Common myeloid progenitor, CD34-positive (primary cell): ENCODE results near the gene CEBPA.
"Not testable (repeated sequence)": the region's sequence is repeated elsewhere in the genome, so short reads cannot be mapped to it uniquely, and the experiment has no call there.

Experiments
- CTCF ChIA-PET: fragments of 350-600 bp; sonication (Branson Sonifier 250); formaldehyde crosslinking; loops from one replicate; lab custom pipeline; 2021; ENCODE audit warnings: antibody characterized with exemption; lab: Charles Lee
- POLR2A ChIA-PET: fragments of 350-600 bp; sonication (Branson Sonifier 250); formaldehyde crosslinking; loops from one replicate; lab custom pipeline; 2021; ENCODE audit warnings: antibody characterized with exemption; lab: Charles Lee
- DNase-seq, 3 donors: peaks; one replicate each; pipeline versions ENCODE4 v3.0.0 to v3.0.0-alpha.2; 2013
- H3K27ac ChIP-seq, 2 experiments: 1 replicate in 1 of 2; 2 replicates in 1 of 2; pipeline ENCODE4 v1.7.0; 2013; ENCODE audit warnings: inconsistent platforms in 2 of 2, low read length in 2 of 2, mild to moderate bottlenecking in 2 of 2, low read depth in 1 of 2, moderate library complexity in 1 of 2; ENCODE audit not compliant: severe bottlenecking in 2 of 2, insufficient read depth in 1 of 2, poor library complexity in 1 of 2
- H3K27me3 ChIP-seq, 5 experiments: replicated peaks in 2 of 5; 1 replicate in 3 of 5; 2 replicates in 2 of 5; pipeline versions ENCODE4 v1.6.1 to v1.7.0; 2013; ENCODE audit warnings: low read length in 4 of 5, mild to moderate bottlenecking in 2 of 5, moderate library complexity in 2 of 5, inconsistent platforms in 1 of 5; ENCODE audit not compliant: insufficient read depth in 5 of 5, control insufficient read depth in 4 of 5
- H3K36me3 ChIP-seq, 4 experiments: 1 replicate in 2 of 4; 2 replicates in 2 of 4; pipeline versions ENCODE4 v1.6.1 to v1.7.0; 2013; ENCODE audit warnings: low read length in 3 of 4, control low read depth in 1 of 4, mild to moderate bottlenecking in 1 of 4; ENCODE audit not compliant: control insufficient read depth in 4 of 4, insufficient read depth in 4 of 4
- H3K4me1 ChIP-seq, 4 experiments: 1 replicate in 3 of 4; 2 replicates in 1 of 4; pipeline versions ENCODE4 v1.6.1 to v1.7.1; 2013; ENCODE audit warnings: low read length in 3 of 4, mild to moderate bottlenecking in 3 of 4, control low read depth in 1 of 4, inconsistent platforms in 1 of 4, moderate library complexity in 1 of 4; ENCODE audit not compliant: control insufficient read depth in 4 of 4, insufficient read depth in 4 of 4; ENCODE audit errors: control extremely low read depth in 1 of 4
- H3K4me3 ChIP-seq, 7 experiments: 1 replicate in 4 of 7; 2 replicates in 3 of 7; pipeline versions ENCODE4 v1.5.1 to v1.7.0; 2013; ENCODE audit warnings: mild to moderate bottlenecking in 7 of 7, low read length in 6 of 7, moderate library complexity in 6 of 7, inconsistent platforms in 2 of 7, low read depth in 2 of 7, control low read depth in 1 of 7; ENCODE audit not compliant: insufficient read depth in 4 of 7, control insufficient read depth in 1 of 7; ENCODE audit errors: extremely low read depth in 1 of 7
- H3K9me3 ChIP-seq, 5 experiments: 1 replicate in 4 of 5; 2 replicates in 1 of 5; pipeline versions ENCODE4 v1.6.1 to v1.7.1; 2013; ENCODE audit warnings: low read length in 4 of 5, mild to moderate bottlenecking in 2 of 5, inconsistent platforms in 1 of 5, low read depth in 1 of 5, moderate library complexity in 1 of 5; ENCODE audit not compliant: control insufficient read depth in 4 of 5, insufficient read depth in 2 of 5; ENCODE audit errors: control extremely low read depth in 1 of 5
- WGBS: methylation state at CpG from one replicate; pipeline ENCODE4 v1.1.5; 2013; ENCODE audit not compliant: insufficient coverage; 5-methylcytosine and 5-hydroxymethylcytosine counted together

CEBPA gene

GRCh38 chr19:33317517-33317916 lies 15.2 kb upstream of the CEBPA start:
- H3K4me1 ChIP-seq, result no peaks in the 10 kb centered on the region
- H3K4me3 ChIP-seq, result no peak overlapping the region
- 100% methylated on average over 4 of the region's 5 CpGs for WGBS
- DNase-seq, result no peak
- no peaks in the 10 kb centered on the region for H3K27me3 ChIP-seq
- POLR2A ChIA-PET, result no interaction called here
- H3K27ac ChIP-seq, result no peak overlapping the region
- peaks cover 0 to 17% (median 1%) of the 10 kb centered on the region in 5 experiments for H3K9me3 ChIP-seq
- H3K36me3 ChIP-seq, result no peaks in the 10 kb centered on the region
- CTCF ChIA-PET, result no interaction called here

- CTCF ChIA-PET, result interaction anchor here (1.2 to 1.9 kb wide), 2 partner anchors 14 to 56 kb away, joined by 4 read pairs; partner anchors contain the start of gene CEBPA
- POLR2A ChIA-PET, result no interaction called here
- no peak overlapping the region for H3K27ac ChIP-seq
Observed at GRCh38 chr19:33316541-33317264, 14.4 kb upstream of the CEBPA start.

GRCh38 chr19:33312808-33313207 lies 10.5 kb upstream of the CEBPA start:
- H3K4me1 ChIP-seq, DNase-seq, POLR2A ChIA-PET, H3K36me3 ChIP-seq, H3K9me3 ChIP-seq, H3K4me3 ChIP-seq, H3K27ac ChIP-seq, H3K27me3 ChIP-seq: not testable (repeated sequence)
- CTCF ChIA-PET, result interaction anchor here (0.7 to 1.8 kb wide), 5 partner anchors 16 to 199 kb away, joined by 3 to 5 read pairs (median 3); partner anchors contain the start of gene CEBPG
- WGBS, result 100% methylated on average over 2 of the region's 4 CpGs

More at GRCh38 chr19:33316541-33317264, 14.4 kb upstream of the CEBPA start:
- peaks cover 0 to 17% (median under 1%) of the 10 kb centered on the region in 5 experiments for H3K9me3 ChIP-seq
- no peak for DNase-seq
- WGBS, result 93% methylated on average over 8 of the region's 9 CpGs
- no peaks in the 10 kb centered on the region for H3K27me3 ChIP-seq
- no peaks in the 10 kb centered on the region for H3K36me3 ChIP-seq
- no peaks in the 10 kb centered on the region for H3K4me1 ChIP-seq
- H3K4me3 ChIP-seq, result no peak overlapping the region

GRCh38 chr19:33312065-33312464 lies 9.7 kb upstream of the CEBPA start:
- H3K4me1 ChIP-seq, result no peaks in the 10 kb centered on the region
- H3K4me3 ChIP-seq, result no peak overlapping the region
- no peaks in the 10 kb centered on the region for H3K27me3 ChIP-seq
- no peak overlapping the region for H3K27ac ChIP-seq
- ChIA-PET POLR2A (interaction anchor here (0.6 to 1.2 kb wide), 2 partner anchors 9 to 52 kb away, joined by 3 to 4 read pairs; partner anchors contain the start of gene CEBPA), CTCF (interaction anchor here (0.8 to 1.8 kb wide), 10 partner anchors 13 to 168 kb away, joined by 3 to 5 read pairs (median 4); partner anchors contain the start of gene CEBPG)
- no peak for DNase-seq
- WGBS, result 100% methylated on average over 4 of the region's 6 CpGs
- no peaks in the 10 kb centered on the region for H3K36me3 ChIP-seq
- H3K9me3 ChIP-seq, result peaks cover 0 to 6% (median 0%) of the 10 kb centered on the region in 5 experiments

- Histone ChIP-seq H3K9me3 (peaks cover 0 to 6% (median 0%) of the 10 kb centered on the region in 5 experiments), H3K36me3 (no peaks in the 10 kb centered on the region), H3K4me1 (no peaks in the 10 kb centered on the region), H3K27ac (no peak overlapping the region), H3K27me3 (no peaks in the 10 kb centered on the region), H3K4me3 (no peak overlapping the region)
- ChIA-PET CTCF (interaction anchor here (0.7 to 1.5 kb wide), 9 partner anchors 12 to 167 kb away, joined by 3 to 4 read pairs (median 3); no protein-coding TSS in a partner anchor), POLR2A (interaction anchor here (0.6 to 1.2 kb wide), 2 partner anchors 9 to 53 kb away, joined by 3 to 4 read pairs; partner anchors contain the start of gene CEBPA)
- no peak for DNase-seq
- 88% methylated on average over 4 of the region's 4 CpGs for WGBS
Observed at GRCh38 chr19:33311326-33311682, 9.0 kb upstream of the CEBPA start.

GRCh38 chr19:33310606-33311325 lies 8.4 kb upstream of the CEBPA start:
- H3K4me1 ChIP-seq, result peaks cover 0 to 5% (median 0%) of the 10 kb centered on the region in 4 experiments
- POLR2A ChIA-PET, result interaction anchor here (1.2 kb wide), 1 partner anchor 8 kb away, joined by 4 read pairs; the partner anchor contains the start of gene CEBPA
- H3K4me3 ChIP-seq, result no peak overlapping the region
- CTCF ChIA-PET, result interaction anchor here (0.7 to 1.5 kb wide), 7 partner anchors 11 to 166 kb away, joined by 3 to 4 read pairs (median 3); no protein-coding TSS in a partner anchor
- WGBS, result 95% methylated on average over 17 of the region's 18 CpGs
- peaks cover 0 to 6% (median 0%) of the 10 kb centered on the region in 5 experiments for H3K9me3 ChIP-seq
- no peaks in the 10 kb centered on the region for H3K27me3 ChIP-seq
- H3K36me3 ChIP-seq, result no peaks in the 10 kb centered on the region
- DNase-seq, result no peak
- H3K27ac ChIP-seq, result no peak overlapping the region
